ENCODE data around the gene CPXM2. TPM values are rescaled to one million over a fixed set of nuclear protein-coding genes. Genes with fewer than 3 reads are reported as not detected.
A peak's percentile ranks its signal among the peaks of the same experiment; 100 is the strongest.

CPXM2 gene
- total RNA-seq, 1 donor from 2014 or later, result 0.14 TPM

DNA sequence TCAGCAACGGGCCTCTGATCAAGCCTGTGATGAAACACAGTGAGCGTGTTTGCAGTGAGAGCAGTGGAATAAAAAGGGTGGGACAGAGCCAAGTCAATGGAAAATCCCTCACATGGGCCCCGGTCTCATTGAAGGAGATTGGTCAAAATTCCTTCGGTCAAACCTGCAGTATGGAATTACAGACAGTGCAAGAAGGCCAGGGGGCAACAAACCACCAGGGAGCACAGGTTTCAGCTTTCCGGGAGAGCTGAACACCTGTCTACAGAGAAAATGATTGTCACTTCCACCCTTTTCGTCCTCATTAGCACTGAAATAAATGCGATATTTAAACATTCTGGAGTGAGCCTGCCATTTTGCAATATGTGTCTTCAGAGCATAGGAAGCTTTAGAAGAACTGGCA is 132.6 kb downstream of the CPXM2 start:
- H3K27ac Mint-ChIP-seq, result peak overlapping the region; percentile 33

DNA sequence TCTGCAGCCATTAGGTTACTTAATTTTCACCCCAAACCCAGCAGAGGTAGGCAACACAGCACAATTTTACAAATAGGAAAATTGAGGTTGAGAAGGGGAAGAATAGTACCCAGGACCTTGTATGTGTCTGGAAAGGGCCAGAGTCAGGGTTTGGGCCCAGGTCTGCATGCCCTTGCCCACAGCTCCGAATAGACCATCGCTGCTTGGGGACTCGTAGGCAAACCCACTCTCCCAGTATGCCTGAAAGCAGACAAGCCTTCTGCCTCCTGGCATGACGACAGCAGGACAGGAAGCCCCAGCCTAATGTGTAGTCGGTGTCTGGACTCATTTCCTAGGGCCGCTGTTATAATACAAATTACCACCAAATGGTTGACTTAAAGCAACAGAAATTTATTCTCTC is 133.8 kb downstream of the CPXM2 start:
- no peak for TF ChIP-seq CTCF (IDR thresholded peaks at IDR 0.05; ENCODE audit: unreplicated experiment)
- Mint-ChIP-seq H3K4me1 (ENCODE audit: low read depth) (peaks cover 15% of the 10 kb centered on the region), H3K36me3 (ENCODE audit: insufficient read depth) (no peaks in the 10 kb centered on the region), H3K9me3 (ENCODE audit: low read depth) (no peaks in the 10 kb centered on the region), H3K27me3 (peaks cover 18% of the 10 kb centered on the region), H3K4me3 (ENCODE audit: low read depth) (no peak overlapping the region), H3K27ac (no peak overlapping the region)
- DNase-seq (ENCODE audit: low spot score, unreplicated experiment), result no peak

More for the DNA sequence above, 132.6 kb downstream of the CPXM2 start:
- H3K4me1 Mint-ChIP-seq (ENCODE audit: low read depth), result peaks cover 15% of the 10 kb centered on the region
- no peak overlapping the region for H3K4me3 Mint-ChIP-seq (ENCODE audit: low read depth)
- TF ChIP-seq CTCF (IDR thresholded peaks at IDR 0.05; ENCODE audit: unreplicated experiment), result no peak
- H3K27me3 Mint-ChIP-seq, result peaks cover 12% of the 10 kb centered on the region
- H3K9me3 Mint-ChIP-seq (ENCODE audit: low read depth), result no peaks in the 10 kb centered on the region
- H3K36me3 Mint-ChIP-seq (ENCODE audit: insufficient read depth), result no peaks in the 10 kb centered on the region
- DNase-seq (ENCODE audit: low spot score, unreplicated experiment), result no peak

DNA sequence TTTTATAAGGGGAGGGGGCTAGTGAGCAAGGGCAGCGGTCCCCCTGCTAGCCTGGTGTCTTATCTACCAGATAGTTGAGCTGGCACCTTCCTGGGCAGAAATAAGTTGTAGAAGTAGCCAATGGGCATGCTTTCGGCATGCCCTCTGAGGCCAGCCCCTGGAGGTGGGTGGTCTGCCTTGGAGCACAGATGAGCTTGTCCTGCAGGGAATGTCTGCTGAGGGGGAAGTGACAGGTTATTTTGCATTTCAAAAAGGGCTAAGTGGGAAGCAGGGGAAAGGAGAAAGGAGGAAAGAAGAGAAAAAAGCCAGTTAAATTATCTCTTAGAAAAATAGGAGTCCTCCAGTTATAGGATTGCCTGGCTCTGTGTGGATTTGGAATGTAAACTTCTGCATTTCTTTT is 136.5 kb downstream of the CPXM2 start:
- peaks cover 21% of the 10 kb centered on the region for H3K27me3 Mint-ChIP-seq
- no peak for TF ChIP-seq CTCF (IDR thresholded peaks at IDR 0.05; ENCODE audit: unreplicated experiment)
- H3K36me3 Mint-ChIP-seq (ENCODE audit: insufficient read depth), result no peaks in the 10 kb centered on the region
- H3K27ac Mint-ChIP-seq, result no peak overlapping the region
- no peak overlapping the region for H3K4me3 Mint-ChIP-seq (ENCODE audit: low read depth)
- peaks cover 15% of the 10 kb centered on the region for H3K9me3 Mint-ChIP-seq (ENCODE audit: low read depth)
- no peak for DNase-seq (ENCODE audit: low spot score, unreplicated experiment)
- peaks cover 13% of the 10 kb centered on the region for H3K4me1 Mint-ChIP-seq (ENCODE audit: low read depth)

DNA sequence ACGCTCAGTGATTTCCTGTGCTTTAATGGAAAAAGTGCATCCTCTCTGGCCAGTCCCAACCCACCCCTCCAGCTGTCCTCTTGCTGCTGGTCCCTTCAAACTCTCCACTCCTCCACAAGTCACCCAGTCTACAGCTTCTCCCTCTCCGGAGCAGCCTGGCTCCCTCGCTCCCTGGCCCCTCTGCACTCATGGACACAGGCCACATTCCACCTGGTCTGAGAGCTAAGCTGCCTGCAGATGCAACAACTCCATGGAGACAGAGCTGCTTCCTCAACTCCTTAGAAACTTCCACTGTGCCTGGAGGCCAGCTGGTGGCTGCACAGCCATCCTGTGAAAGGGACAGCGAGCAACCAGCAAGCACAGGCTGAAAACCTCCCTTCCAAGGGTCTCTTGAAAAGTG is 137.5 kb downstream of the CPXM2 start:
- peaks cover 15% of the 10 kb centered on the region for H3K9me3 Mint-ChIP-seq (ENCODE audit: low read depth)
- H3K4me3 Mint-ChIP-seq (ENCODE audit: low read depth), result no peak overlapping the region
- peaks cover 4% of the 10 kb centered on the region for H3K4me1 Mint-ChIP-seq (ENCODE audit: low read depth)
- H3K27ac Mint-ChIP-seq, result no peak overlapping the region
- TF ChIP-seq CTCF (IDR thresholded peaks at IDR 0.05; ENCODE audit: unreplicated experiment), result no peak
- no peak for DNase-seq (ENCODE audit: low spot score, unreplicated experiment)
- H3K36me3 Mint-ChIP-seq (ENCODE audit: insufficient read depth), result no peaks in the 10 kb centered on the region
- H3K27me3 Mint-ChIP-seq, result peaks cover 21% of the 10 kb centered on the region

- H3K27ac Mint-ChIP-seq, result no peak overlapping the region
- no peak overlapping the region for H3K4me3 Mint-ChIP-seq (ENCODE audit: low read depth)
- H3K9me3 Mint-ChIP-seq (ENCODE audit: low read depth), result peaks cover 15% of the 10 kb centered on the region
- H3K36me3 Mint-ChIP-seq (ENCODE audit: insufficient read depth), result no peaks in the 10 kb centered on the region
- peaks cover 21% of the 10 kb centered on the region for H3K27me3 Mint-ChIP-seq
- no peak for TF ChIP-seq CTCF (IDR thresholded peaks at IDR 0.05; ENCODE audit: unreplicated experiment)
- H3K4me1 Mint-ChIP-seq (ENCODE audit: low read depth), result no peaks in the 10 kb centered on the region
- DNase-seq (ENCODE audit: low spot score, unreplicated experiment), result no peak
These were observed 140.1 kb downstream of the CPXM2 start for GRCh38 chr10:123751342-123752134.
